Measurements from ENCODE around the gene NFAM1.

GRCh38 chr22:42418811-42419242 lies 13.4 kb downstream of the NFAM1 start:
- TF ChIP-seq CTCF (conservative IDR thresholded peaks at IDR 0.05; ENCODE audit: low read depth in 2 of 2) (no peak), EZH2 (IDR thresholded peaks at IDR 0.05; ENCODE audit: low read depth, unreplicated experiment) (no peak), EZH2phosphoT487 (IDR thresholded peaks at IDR 0.05; ENCODE audit: unreplicated experiment) (no peak), CREB1 (CRISPR knock-in tag; IDR thresholded peaks at IDR 0.05; ENCODE audit: low read depth) (no peak), STAT1 (IDR thresholded peaks at IDR 0.05; ENCODE audit: unreplicated experiment) (no peak), REST (IDR thresholded peaks at IDR 0.05; ENCODE audit: unreplicated experiment) (no peak)

Data from GM23338 (cell line).